NCI-H526 (cell line): Measurements from ENCODE around the gene CHST2.
A peak's percentile ranks its signal among the peaks of the same experiment; 100 is the strongest.
"Not testable (repeated sequence)": the region's sequence is repeated elsewhere in the genome, so short reads cannot be mapped to it uniquely, and the experiment has no call there.

Experiments used
- DNase-seq, 2 experiments: peaks; one replicate each; lab custom pipeline; 2025; lab: John Stamatoyannopoulos, UW

Gene CHST2

DNA sequence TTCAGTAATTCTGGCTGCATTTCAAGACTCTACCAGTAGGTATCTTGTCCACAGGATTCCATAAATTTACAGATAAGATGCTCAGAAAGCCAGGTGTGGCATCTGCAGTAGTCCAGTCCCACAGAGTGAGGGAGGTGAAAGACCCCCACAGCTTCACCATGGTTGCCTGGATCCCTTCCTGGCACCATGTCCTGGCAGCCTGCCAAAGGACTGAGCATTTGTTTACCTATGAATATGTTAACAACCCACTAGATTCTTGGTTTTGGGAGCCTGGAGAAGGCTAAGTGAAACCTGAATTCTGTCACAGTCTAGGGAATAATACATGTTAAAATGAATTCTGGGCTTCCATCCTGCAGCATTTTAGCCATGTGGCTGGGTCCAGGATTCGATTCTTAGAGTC lies 14.9 kb downstream of the CHST2 start:
- DNase-seq, result peak; percentile 52 to 70

DNA sequence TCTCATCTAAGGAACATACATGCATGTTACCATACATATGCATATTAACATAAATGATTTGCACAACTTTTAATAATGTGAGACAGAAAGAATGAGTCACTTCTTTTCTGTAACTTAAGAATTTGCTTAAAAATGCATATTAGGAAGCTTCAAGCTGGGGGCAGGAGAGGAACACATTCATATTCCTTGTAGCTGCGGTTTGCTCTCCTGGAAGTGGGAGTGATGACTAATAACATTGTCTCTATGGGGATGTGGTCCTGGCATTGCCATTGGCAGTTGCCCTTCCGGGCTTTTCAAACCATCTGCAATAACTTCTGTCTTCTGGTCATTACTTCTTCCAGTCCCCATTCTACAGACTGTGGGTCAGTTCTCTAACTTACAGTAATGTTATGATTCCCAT lies 15.6 kb downstream of the CHST2 start:
- peak; percentile 67 to 72 for DNase-seq

DNA sequence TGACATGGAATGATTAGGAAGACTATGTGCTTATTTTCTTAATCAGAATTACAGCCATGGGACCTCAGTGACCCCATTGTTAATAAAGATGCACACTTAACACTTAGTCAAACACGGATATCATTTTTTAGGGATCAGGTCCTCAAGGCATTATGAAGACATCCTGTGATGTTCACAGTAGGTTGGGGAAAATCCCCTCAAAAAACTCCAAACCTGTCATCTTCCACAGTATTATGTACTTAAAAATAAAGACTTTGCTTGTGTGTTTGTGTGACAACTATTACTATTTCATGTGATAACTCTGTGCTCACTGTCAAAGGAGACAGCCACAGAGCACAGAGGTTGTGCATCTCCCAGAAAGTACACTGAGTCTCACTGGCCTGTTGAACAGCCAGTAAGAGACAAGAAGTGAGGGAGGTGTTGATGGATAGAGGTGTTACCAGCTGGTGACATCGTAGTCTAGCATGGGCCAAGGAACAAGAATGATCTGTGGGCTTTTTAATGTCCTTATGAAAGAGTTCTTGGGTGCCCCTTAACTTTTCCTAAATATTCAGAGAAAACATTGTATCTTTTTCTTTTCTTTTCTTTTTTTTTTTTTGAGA lies 18.0 kb downstream of the CHST2 start:
- no peak for DNase-seq

DNA sequence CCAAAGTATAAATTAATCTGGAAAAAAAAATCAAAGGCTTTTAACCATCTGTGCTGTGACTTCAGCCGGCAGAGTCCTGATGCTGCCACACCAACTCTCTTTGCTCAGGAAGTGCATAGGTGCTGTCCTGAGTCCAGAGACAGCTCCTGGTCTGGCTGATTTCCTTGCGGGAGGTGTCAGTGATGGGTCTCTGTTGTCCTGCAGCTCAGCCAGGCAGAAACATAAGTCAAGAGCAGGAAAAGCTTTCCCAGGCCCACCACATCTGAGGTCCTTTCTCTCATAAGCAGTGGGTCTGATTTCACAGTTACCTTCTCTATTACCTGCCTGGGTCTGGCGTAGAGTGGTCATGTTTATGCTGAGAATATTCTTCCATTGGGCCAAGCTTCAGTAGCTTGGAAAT lies 19.4 kb downstream of the CHST2 start:
- DNase-seq, result no peak

DNA sequence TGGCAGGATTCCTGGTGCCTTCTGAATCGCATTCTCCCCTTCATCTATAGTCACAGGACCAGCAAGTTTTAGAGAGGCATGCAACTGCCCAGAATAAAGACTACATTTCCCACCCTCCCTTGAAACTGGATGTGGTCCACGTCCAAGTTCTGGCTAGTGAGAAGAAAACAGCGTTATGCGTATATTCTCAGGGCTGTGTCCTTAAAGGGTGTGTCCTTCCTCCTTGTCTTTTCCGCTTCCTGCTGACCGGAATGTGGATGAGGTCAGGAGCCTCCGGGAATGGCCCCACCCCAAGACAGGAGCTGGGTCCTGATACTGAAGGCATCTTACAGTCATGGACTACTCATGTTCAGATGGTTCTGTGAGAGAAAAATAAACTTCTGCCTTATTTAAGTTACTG lies 20.2 kb downstream of the CHST2 start:
- DNase-seq, result no peak

DNA sequence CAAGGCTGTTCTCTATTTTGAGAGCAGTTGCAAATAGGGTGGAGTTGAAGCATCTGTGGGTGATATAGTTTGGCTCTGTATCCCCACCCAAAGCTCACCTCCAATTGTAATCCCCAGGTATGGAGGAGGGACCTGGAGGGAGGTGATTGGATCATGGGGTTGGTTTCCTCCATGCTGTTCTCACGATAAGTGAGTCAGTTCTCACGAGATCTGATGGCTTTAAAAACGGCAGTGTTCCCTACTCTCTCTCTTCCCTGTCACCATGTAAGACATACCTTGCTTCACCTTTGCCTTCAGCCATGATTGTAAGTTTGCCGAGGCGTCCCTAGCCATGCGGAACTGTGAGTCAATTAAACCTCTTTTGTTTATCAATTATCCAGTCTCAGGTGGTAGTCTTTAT lies 21.0 kb downstream of the CHST2 start:
- DNase-seq, result no peak

DNA sequence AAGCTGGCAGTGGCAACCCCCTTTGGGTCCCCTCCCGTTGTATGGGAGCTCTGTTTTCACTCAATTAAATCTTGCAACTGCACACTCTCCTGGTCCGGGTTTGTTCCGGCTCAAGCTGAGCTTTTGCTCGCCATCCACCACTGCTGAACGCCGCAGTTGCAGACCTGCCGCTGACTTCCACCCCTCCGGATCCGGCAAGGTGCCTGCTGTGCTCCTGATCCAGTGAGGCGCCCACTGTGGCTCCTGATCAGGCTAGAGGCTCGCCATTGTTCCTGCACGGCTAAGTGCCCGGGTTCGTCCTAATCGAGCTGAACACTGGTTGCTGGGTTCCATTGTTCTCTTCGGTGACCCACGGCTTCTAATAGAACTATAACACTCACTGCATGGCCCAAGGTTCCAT lies 22.8 kb downstream of the CHST2 start:
- DNase-seq, result no peak

DNA sequence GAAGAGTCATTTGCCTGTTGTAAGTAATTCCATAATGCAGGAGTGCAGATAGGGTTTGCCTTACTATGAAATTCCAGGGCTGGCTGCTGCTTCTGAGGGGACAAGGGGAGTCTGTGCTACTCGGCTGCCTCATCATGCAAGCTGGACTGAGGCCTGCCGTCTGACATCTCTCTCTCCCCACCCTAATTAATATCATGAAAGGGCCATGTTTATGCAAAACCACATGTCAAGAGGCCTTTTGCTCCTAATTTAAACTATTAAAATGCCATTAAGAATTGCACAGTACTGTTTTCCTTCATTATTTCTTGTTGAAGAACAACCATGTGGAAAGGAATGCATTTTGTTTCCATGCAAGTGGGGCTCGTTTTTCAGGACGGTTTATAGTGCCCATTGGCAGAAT lies 26.3 kb downstream of the CHST2 start:
- no peak for DNase-seq

DNA sequence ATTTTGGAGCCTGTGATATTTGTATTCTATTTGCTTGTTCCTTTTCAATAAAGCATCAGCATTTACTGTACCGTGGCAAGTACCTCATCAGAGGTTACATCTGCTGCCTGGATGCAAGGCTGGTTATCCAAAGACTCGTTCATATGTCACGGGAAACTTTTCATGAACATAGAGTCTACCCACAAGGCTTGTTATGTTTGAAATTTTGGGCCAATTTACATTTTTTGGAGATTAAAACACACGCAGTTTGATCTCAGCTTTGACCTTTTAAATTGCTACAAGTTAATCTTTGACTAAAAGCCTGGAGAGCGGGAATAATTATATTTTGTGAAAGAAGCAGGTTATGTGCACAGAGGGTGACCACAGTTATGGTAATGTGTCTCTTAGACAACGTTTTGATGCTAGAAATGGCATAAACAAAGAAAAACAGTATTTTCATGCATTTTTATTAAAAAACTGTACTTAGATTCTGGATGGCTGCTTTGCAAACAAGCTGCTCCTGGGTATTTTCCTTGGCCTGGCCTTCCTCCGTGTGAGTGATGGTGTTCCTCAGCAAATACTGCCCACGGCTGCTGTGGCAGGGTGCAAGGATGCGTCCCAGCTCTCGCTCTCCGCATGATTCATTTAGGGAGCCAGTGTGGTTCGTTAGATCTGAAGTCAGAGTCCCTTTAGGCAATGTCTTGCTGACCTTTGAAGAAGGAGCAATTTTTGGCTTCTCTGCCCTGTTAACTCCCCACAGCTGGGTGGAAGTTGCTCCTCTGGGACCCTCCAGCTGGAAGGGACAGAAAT lies 27.1 kb downstream of the CHST2 start:
- no peak for DNase-seq

DNA sequence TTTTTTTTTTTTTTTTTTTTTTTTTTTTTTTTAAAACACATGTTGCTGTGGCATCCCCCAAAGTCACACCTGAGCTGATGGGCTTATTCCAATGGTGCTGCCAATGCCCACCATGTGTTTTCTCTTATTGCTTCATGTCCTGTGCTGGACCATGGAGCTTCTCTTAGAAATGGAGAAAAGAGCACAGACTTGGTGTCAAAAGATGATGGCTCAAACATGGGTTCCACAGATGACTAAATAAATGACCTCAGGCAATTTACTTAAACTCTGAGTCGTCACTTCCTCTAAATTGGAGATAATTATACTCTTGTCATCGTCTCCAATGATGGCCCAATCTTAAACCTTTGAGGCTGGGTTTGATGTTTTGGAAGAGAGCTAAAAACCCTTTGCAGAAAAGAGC lies 28.1 kb downstream of the CHST2 start:
- DNase-seq, result no peak

DNA sequence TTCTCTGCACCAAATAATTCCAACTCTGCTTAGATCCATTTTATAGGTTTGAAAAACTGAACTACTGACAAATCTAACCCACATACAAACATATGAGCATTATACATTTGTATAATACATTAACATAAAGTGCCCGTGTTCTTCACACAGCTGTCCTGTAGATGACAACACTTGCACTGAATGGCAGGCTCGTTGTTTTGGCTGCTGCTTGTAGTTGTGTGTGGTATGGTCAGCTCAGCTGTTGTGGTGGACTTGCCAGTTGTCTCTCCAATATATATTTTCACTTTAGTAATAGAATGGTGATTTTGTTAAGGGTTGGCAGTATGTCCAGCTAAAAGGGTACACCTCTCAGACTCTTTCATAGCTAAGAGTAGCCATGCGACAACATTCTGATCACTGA lies 30.5 kb downstream of the CHST2 start:
- DNase-seq, result no peak

DNA sequence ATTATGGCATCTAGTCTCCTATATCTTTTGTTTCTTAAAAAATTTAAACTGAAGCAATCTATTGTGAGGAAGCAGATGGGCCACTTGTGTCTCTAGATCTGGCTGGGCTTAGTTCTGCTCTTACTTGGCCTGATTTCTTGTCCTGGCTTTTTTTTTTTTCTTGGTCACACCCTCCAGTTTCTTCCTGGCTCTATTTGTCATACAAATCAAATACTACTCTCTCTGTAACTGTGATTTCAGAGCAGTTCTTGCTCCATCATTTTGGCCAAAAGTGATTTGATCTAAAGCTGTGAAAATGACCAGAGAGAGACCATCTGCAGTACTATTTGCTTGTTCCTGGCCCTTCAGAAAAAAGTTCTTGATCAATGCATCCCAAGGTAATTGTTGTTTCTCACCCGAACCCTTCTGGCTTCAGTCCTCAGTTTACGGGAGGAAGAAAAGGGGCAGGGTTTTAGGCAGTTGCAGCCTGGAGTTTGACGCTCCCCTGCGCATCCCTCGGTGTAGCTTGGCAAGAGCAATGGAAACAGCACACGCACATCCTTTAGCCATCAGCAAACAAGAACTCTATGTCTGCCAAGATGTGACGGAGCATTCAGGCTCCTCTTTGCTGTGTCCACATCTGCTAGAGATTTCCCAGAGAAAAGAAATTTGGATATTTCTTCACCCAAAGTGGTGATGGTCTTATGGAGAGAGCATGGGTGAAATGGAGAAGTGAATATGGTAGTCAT lies 31.6 kb downstream of the CHST2 start:
- DNase-seq, result no peak

DNA sequence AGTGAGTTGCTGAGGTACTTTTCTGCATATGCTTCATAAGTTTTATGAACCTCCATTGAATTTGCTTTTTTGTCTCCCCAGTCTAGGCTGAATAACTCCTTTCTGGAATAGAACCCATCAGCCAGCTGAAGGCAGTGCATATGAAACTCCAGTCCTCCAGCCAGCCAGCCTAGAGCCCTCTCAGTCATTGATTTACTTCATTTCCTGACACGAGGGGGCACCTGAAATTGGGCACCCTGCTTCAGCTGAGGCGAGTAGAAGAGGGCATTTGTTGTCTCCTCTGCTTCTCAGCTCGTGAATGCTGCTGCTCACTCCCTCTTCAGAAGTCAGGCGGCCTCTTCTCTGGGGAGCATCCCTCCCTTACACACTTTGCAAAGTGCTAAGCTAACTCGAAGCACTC lies 32.5 kb downstream of the CHST2 start:
- no peak for DNase-seq

DNA sequence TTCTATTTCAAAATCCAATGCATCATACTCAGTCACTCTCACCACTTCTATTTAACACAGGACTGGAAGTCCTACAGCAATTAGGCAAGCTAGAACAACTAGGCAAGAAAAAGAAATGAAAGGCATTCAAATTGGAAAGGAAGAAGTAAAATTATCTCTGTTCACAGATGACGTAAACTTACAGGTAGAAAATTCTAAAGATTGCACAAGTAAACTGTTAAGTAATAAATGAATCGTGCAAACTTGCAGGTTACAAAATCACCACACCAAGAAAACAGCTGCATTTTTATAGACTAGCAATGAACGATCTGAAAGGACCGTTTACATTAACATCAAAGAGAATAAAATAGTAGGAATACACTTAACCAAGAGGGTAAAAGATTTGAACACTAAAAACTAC lies 36.2 kb downstream of the CHST2 start:
- DNase-seq, result no peak

DNA sequence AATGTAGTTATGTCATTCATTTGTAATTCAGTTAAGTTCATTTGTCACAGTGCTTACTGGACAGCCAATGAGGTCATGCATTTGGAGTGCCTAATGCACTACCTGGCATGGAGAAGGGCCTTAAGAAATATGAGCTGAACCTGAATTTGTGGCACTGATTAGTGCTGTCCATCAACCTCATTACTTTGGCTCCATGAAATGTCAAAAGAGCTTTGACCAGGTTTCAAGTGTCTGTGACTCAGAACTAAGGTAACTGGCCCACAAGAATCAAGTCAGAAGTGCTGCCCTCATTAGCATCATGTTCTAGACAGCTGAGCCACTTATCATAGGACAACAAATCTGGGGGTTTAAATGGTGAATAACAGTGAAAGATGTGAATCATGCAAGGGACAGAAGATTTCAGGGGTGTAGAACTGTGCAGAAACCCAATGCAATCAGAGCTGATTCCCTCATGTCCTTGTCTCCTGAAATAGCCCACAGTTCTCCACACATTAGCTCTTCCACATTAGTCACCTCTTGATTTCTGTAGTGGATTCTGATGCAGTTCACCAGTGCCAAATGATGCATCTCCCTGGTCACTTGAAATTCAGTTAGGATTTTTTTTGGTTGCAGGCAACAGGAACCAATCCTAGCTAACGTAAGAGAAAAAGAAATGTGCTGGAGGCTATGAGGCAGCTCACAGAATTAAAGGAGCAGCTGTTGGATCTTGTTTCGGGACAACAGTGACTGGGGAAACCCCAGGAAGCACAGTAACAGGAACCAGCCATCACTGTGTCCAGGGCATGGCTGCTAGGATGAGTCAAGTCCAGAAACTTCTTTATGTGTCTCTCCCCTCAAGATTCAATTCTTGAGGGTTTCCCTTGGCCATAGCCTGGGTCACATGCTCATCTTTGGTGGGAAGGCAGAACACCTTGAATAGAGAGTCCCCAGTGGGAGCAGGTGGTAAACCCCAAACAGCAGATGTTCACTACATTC lies 38.7 kb downstream of the CHST2 start:
- DNase-seq, result no peak

DNA sequence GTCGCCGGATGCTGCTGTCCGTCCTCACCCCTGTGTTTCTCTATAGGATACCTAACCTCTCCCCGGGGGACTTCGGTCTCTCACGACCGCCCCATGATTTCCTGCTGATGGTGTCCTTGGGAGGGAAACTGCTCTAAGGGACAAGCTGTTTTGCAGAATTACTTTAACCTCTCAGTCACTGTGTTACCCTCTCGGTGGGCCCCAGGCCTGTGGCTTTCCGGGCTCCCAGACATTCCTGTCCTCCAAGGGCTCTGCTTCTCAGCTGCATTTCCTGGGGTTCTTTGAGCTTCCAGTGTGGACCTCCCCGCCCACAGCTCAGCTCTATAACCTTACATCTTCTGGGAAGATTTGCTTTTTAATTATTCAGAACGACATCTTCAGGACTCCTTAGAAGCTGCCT lies 40.9 kb downstream of the CHST2 start:
- DNase-seq, result no peak

DNA sequence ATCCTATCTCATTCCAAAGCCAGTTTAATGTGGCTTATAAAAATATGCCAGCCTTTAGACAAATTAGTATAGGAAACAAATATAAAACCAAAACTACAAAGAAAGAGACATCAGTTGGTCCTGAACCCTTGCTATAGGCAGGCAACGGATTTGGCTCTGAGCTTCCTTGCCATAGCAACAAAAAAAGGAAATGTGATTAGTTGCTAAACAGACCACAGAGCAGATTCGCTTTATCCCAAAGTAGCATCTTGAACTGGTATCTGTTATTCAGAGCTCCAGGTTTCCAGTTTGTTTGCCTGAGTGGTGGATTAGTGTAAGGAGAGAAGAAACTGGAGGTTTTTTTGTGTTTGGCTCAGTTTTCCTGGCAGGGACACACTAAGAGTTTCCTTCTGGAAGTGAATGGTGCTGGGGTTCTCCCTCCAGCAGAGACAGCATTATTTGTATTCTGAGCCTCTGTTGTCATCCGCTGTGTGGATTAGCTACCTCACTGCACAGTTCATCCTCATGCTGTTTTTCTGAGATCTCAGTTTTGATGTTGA lies 44.1 kb downstream of the CHST2 start:
- DNase-seq, result no peak

DNA sequence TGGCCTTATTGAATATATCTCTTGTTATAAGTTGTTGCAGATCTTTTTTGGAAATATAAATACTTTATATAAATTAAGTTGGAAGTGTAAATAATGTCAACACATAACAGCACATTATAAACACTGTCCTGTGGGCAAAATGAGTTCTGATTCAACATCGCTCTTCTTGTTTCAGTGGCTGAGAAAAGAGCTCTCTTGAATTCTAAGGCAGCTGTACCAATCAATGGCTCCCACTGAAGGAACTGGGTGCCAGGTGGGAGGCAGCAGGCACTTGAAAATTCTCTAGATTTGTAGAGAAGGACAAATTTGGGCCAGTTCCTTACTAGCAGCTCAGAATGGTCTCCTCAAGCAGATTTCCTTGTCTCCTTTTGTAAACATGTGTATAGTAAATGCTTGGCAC lies 45.6 kb downstream of the CHST2 start:
- no peak for DNase-seq

DNA sequence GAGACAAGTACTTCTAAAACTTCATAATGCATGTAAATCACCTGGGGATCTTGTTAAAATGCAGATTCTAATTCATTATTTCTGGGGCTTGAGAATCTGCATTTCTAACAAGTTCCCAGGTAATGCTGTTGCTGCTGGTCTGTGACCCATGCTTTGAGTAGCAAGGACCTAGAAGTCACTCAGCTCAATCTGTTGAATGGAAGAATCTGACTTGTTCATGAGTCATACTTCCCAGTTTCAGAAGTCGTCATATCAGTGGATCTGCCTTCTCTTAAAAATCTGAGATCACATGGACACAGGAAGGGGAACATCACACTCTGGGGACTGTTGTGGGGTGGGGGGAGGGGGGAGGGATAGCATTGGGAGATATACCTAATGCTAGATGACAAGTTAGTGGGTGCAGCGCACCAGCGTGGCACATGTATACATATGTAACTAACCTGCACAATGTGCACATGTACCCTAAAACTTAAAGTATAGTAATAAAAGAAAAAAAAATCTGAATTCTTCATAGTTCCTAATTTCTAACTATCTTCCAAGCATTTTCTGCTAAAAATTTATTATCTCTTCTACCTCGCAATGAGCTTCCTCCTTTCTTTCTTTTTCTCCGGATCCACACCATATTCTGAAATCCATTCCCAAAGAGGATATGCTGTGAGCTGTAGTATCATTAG lies 46.2 kb downstream of the CHST2 start:
- not testable (repeated sequence) for DNase-seq

DNA sequence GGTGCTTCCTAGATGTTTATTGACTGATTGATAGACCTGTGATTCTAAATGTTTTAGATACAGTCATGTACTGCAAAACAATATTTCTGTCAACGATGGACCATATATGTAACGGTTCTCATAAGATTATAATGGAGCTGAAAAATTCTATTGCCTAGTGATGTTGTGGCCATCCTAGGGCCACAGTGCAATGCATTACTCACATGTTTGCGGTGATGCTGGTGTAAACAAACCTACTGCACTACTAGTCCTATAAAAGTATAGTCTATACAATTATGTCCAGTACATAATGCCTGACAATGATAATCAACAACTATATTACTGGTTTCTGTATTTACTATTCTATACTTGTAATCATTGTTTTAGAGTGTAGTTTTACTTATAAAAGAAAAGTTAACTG lies 46.8 kb downstream of the CHST2 start:
- no peak for DNase-seq
